ENCODE measurements around the gene CRIP1.

GRCh38 chr14:105536051-105536450 is 49.4 kb downstream of the CRIP1 start:
- TF ChIP-seq EZH2 (IDR thresholded peaks at IDR 0.05; ENCODE audit: borderline replicate concordance, low read length) (no peak), CTCF (IDR thresholded peaks at IDR 0.05; ENCODE audit: low read length) (no peak)
